NCI-H146 treated with DMSO at 0.1 percent for 48 hours (cell line): ENCODE measurements around the gene TSPAN3.

Source experiments
- DNase-seq: peaks from one replicate; lab custom pipeline; 2025; ENCODE audit not compliant: unreplicated experiment; lab: John Stamatoyannopoulos, UW

Gene TSPAN3

DNA sequence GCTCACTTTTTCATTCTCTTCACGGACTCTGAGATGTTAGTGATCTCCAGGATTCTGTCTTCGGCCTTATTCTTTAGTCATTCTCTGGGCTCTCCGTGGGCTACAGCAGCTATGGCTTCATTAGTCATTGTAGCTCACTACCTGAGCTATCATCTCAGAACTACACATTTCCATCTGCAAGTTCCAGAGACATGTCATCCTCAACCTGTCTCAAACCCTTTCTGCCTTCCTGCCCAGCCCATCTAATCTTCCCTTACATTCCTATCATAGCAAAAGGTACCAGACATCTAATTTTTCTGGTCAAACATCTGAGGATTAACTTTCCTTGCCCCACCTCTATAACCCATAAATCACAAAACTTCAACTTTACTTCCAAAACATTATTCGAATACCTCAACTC, 13.2 kb downstream of the TSPAN3 start:
- DNase-seq, result no peak

GRCh38 chr15:77057072-77057471, 13.8 kb downstream of the TSPAN3 start:
- no peak for DNase-seq

DNA sequence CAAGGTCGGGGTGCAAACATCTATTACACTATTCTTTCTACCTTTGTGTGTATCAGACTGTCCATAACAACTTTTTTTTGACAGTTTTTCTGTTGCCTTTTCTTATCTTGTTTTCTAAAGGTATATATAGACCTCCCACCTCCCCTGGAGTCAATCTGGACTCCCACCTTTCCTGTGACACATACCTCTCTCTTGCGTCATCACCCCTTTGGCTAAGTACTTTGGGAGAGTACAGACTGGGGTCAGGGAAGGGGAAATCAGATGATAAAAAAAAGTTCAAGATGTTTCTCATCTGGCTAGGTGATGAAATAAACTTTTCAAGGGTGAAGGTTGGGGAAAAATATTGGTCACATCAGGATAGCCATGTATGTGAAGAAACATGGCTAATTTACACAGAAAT, 17.2 kb downstream of the TSPAN3 start:
- no peak for DNase-seq

DNA sequence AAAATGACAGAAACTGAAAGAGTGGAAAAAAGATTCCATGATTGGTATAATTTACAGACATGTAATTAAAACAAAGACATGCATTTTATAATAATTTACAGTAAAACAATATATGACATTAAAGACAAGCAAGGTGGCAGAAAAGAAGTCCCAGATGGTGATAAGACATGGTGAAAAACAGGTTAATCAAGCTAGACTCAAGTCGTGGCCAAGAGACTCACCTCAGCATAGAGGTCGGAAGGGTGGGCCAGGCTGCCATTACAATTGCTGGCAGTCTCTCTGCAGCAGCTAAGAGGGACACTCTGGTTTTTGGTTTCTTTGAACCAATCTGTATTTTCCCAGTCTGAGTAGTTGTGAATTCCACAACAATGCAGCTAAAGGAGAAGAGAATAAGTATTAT, 18.4 kb downstream of the TSPAN3 start:
- DNase-seq, result no peak

- no peak for DNase-seq
Measured at GRCh38 chr15:77048135-77048876, 22.6 kb downstream of the TSPAN3 start.

- no peak for DNase-seq
Measured at GRCh38 chr15:77046704-77047412, 24.1 kb downstream of the TSPAN3 start.

DNA sequence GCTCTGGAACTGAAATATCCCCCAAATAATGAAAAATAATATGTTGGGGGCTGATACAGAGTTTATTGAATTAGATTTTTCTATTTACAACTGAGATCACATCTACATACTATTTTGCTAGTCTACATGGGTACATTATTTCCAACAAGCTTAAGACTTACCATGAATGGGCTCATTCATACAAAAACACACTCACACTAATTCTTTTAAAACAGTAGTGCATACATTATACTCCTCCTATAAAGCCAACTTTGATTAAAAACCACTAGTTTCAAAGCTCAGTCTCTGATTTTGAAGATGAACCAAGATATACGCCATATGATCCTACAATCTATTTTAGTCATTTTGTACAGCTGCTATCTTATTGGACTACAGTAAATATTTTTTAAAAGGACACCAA, 24.9 kb downstream of the TSPAN3 start:
- DNase-seq, result no peak

DNA sequence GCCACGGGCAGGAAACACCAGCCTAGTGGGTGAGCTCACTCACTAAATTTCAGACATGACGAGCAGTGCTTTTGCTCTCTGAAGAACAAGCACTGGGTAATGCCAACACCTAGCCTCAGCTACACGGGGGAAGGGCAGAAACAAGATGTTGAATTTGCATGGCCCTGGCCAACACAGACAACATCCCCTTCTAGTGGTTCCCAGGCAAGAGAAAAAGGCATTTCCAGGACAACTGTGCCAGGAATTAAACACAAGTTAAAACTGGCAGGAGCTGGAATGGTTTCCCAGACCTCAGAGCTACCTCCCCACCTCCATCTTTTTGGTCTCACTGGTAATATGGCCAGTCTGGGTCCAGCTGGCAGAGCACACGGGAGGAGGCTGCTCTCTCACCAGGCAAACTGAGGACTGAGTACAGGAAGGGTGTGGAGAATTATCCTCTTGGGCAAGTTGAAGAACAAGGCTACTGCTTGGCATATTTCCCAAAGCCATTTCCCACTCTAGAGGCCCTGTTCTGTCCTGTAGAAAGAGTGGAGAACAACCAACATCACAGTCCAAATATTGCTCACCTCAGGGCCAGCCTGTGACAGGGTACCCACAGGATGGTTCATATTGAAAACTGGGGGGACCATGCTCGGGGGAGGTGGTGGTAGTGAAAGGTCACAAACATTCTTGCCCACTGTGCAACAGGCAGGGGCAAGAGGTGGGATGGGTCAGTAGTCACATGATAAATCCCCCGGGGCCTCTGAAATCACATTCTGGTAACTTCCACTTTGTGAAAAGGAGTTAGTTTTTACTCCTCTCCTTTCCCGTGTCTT, 26.5 kb downstream of the TSPAN3 start:
- no peak for DNase-seq

DNA sequence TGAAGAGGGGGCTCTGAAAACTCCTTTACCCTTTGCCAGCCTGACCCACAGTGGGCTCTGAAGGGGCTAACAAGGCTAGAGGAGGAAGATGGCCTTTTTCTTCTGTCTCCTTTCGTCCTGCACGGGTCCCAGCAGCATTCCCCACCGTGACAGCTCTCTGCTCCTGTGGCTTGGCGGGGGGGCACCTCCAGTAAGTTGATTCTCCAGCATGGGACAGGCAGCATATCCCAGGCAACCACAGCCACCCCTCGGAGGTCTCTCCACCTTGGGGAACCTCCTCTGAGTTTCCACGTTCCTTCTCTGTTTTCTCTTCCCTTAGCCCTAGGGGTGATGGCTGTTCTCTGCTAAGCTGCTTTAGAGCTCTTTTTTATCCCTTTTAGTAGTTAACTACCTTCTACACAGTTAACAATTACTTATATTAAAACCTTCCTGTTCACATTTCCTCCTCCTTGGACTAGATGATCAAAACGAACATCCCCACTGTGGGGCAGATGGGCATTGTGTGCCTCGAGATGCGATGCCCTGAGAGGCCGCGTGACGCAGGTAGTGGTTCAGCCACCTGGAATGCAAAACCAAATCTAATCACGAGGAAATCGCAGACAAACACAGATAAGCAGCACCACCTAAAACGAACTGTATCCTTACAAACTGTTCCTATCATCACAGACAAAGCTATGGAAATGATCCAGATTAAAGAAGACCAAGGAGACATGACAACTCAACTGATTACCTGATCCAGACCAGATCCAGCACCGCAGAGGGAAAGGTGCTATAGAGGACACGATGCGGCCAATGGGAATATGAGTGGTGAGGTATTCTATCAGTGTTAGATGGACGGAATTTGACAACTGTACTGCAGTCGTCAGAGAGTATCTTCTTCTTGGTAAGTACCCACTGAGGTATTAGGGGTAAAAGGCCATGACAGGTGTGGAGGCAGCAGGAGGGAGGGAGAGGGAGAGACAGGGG, 27.7 kb downstream of the TSPAN3 start:
- no peak for DNase-seq

- DNase-seq, result no peak
Measured at GRCh38 chr15:77042245-77042919, 28.5 kb downstream of the TSPAN3 start.

- DNase-seq, result no peak
Measured at GRCh38 chr15:77040673-77041072, 30.2 kb downstream of the TSPAN3 start.

GRCh38 chr15:77039848-77040247, 31.1 kb downstream of the TSPAN3 start:
- no peak for DNase-seq

DNA sequence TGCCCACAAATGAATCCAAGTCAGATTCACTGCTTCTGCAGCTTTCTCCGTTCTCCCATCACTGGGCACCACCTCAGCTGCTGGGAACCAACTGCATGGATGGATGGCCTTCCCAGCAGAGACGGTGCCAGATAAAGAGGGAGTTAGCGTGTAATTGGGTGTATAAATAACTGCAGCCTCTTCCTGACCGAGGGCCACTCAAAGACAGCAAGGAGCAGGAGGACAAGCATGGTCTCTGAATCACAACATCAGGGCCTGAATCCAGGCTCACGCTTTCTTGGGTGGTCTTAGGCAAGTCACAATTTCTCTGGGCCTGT, 31.7 kb downstream of the TSPAN3 start:
- DNase-seq, result no peak

DNA sequence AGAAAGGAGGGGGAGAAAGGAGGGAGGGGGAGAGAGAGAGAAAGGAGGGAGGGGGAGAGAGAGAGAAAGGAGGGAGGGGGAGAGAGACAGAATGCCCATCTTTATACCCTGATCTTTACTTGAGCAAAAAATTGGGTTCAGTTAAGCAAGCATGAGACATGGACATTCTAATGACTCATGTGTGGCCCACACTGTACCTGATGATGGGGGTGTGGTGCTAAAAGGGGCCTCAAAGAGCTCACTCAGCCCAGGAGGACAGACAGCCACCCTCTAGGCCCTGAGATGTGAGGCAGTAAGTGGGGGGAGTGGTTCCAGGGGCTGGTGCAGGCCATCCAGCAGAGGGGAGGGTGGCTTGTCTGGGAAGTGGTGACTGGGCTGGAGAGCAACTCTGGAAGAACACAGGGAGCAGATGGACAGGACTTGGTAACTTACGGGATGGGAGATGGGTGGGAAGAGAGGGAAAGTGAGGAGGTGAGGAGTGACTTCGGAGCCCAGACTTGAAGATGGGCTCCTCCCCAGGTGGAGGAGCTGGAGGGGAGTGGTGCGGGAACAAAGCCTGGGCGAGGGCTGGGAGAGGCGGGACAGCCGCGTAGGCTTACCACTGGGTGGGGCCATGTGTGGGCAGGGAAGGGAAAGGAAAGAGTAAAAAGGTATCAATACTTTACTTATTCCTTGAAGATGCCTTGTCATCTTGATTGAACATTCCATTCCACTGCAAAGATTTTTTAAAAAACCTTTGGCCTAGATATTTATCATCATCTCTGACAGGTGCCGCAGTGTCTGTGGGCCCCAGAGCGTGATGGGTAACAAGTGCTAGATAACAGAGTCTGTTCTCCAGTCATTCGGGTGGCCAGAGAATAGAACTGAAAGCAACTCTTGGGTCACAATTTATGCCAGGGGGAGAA, 32.3 kb downstream of the TSPAN3 start:
- no peak for DNase-seq

DNA sequence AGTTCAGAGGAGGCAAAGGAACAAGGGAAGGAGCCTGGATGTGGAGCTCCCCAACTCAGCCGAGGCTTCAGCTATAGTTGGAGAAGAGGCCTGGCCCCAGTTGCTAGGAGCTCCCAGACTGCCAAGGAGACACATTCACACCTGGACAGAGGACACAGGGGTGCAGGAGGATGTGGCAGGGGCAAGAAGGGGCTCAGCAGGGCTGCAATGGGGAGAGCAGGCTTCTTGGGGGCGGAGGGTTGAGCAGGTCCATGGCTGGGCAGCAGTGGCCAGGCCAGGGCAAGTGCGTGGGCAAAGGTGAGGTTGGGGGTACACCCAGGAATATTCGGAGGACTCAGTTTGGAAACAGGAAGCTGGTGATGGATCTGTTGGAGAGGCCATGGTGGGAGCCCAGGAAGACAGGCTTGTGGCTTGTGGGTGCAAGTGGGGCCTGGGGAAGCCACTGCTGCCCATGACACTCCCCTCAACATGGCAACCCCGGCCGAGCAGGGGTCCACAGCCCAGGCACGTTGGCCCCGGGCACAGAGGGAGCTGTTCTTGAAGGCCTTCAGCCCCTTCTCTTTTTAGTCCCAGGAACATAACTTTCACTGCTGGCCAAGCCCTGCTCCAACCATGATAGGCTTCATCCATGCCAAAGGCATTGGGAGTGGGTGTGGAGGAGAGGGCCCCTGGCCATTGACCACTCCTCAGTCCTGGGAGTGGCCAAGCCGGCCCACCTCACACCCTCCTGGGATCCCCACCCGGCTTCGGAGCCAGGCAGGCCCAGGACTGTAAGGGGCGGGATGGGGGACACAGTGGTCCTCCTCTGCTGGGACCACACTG, 33.3 kb downstream of the TSPAN3 start:
- DNase-seq, result no peak

- no peak for DNase-seq
Measured at GRCh38 chr15:77036537-77037387, 34.1 kb downstream of the TSPAN3 start.

DNA sequence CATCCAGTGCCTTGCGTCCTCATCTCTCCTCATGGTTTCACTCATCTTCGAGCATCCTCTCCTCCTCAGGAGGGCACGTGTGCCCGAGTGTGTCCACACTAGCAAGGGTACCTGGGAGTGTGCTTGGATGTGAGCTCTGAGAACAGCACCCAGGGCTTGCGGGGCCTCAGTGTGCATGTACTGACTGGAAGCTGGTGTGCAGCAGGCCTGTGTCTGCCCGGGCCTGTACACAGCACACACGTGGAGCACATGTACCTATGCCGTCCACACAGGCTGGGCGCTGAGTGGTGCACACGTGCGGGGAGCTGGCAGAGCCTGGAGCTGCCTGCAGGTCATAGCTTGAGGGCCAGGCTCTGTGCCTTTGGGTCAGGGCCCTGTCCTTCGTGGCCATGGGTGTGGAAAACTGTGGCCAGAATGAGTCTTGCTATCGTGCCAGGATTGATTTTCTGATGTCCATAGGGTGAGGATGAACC, 34.9 kb downstream of the TSPAN3 start:
- DNase-seq, result no peak
